ENCODE results near the gene CD82.

DNA sequence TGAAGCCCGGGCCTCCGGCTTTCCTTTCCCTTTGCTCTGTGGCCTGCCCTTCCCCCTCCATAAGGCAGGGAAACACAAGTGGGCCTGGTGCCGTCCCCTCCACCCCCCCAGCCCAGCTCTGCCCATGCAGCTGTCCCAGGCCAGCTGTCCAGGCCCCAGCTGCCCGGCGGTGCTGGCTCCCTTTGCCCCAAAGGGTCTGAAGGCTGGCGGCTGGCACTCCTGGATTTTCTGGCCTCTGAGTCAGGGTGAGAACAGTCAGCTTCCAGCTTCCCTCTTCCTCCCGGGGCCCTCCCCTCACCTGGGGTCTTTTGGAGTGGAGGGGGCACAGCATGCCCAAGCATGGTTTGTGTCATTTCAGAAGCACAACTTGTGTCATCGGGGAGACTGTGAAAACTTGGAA lies 27.8 kb downstream of the CD82 start:
- TF ChIP-seq, protein P1, sequence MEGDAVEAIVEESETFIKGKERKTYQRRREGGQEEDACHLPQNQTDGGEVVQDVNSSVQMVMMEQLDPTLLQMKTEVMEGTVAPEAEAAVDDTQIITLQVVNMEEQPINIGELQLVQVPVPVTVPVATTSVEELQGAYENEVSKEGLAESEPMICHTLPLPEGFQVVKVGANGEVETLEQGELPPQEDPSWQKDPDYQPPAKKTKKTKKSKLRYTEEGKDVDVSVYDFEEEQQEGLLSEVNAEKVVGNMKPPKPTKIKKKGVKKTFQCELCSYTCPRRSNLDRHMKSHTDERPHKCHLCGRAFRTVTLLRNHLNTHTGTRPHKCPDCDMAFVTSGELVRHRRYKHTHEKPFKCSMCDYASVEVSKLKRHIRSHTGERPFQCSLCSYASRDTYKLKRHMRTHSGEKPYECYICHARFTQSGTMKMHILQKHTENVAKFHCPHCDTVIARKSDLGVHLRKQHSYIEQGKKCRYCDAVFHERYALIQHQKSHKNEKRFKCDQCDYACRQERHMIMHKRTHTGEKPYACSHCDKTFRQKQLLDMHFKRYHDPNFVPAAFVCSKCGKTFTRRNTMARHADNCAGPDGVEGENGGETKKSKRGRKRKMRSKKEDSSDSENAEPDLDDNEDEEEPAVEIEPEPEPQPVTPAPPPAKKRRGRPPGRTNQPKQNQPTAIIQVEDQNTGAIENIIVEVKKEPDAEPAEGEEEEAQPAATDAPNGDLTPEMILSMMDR (IDR thresholded peaks at IDR 0.05; ENCODE audit: poor library complexity, severe bottlenecking) = no peak
- TF ChIP-seq EZH2 (IDR thresholded peaks at IDR 0.05; ENCODE audit: borderline replicate concordance, insufficient read depth, low read length, poor library complexity, severe bottlenecking) (no peak), SMC3 (conservative IDR thresholded peaks at IDR 0.05; ENCODE audit: poor library complexity) (no peak), POLR2AphosphoS5 (IDR thresholded peaks at IDR 0.05) (no peak), RAD21 (conservative IDR thresholded peaks at IDR 0.05) (no peak), TAF1 (IDR thresholded peaks at IDR 0.05; ENCODE audit: low read depth) (no peak), EP300 (conservative IDR thresholded peaks at IDR 0.05; ENCODE audit: poor library complexity, severe bottlenecking) (no peak), MXI1 (conservative IDR thresholded peaks at IDR 0.05; ENCODE audit: poor library complexity, severe bottlenecking) (no peak)
- TF ChIP-seq, protein P2, sequence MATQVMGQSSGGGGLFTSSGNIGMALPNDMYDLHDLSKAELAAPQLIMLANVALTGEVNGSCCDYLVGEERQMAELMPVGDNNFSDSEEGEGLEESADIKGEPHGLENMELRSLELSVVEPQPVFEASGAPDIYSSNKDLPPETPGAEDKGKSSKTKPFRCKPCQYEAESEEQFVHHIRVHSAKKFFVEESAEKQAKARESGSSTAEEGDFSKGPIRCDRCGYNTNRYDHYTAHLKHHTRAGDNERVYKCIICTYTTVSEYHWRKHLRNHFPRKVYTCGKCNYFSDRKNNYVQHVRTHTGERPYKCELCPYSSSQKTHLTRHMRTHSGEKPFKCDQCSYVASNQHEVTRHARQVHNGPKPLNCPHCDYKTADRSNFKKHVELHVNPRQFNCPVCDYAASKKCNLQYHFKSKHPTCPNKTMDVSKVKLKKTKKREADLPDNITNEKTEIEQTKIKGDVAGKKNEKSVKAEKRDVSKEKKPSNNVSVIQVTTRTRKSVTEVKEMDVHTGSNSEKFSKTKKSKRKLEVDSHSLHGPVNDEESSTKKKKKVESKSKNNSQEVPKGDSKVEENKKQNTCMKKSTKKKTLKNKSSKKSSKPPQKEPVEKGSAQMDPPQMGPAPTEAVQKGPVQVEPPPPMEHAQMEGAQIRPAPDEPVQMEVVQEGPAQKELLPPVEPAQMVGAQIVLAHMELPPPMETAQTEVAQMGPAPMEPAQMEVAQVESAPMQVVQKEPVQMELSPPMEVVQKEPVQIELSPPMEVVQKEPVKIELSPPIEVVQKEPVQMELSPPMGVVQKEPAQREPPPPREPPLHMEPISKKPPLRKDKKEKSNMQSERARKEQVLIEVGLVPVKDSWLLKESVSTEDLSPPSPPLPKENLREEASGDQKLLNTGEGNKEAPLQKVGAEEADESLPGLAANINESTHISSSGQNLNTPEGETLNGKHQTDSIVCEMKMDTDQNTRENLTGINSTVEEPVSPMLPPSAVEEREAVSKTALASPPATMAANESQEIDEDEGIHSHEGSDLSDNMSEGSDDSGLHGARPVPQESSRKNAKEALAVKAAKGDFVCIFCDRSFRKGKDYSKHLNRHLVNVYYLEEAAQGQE (IDR thresholded peaks at IDR 0.05; ENCODE audit: borderline replicate concordance) = no peak

Data from neural cell (in vitro differentiated cells).